SK-N-SH (cell line): ENCODE data around the gene SLC27A2. TPM values are rescaled to one million over a fixed set of nuclear protein-coding genes. Genes with fewer than 3 reads are reported as not detected.

Experiments used
- CTCF ChIA-PET: fragments of 300-600, 350-600 bp; formaldehyde crosslinking; extraction: SDS; loops from one replicate; lab custom pipeline; 2021; lab: Yijun Ruan, JAX
- POLR2A ChIA-PET: fragments of 350-600 bp; sonication (Branson Sonifier 250); formaldehyde crosslinking; extraction: SDS; loops from one replicate; lab custom pipeline; 2020; ENCODE audit warnings: antibody characterized with exemption, inconsistent platforms; lab: Yijun Ruan, JAX
- DNase-seq: peaks from one replicate; pipeline ENCODE4 v3.0.0; 2012
- H2AFZ ChIP-seq: fragments of 200-600 bp; sonication (generic); 2 replicates; pipeline ENCODE4 v1.8.1; 2016; ENCODE audit warnings: antibody characterized with exemption, mild to moderate bottlenecking, low read depth
- H3F3A ChIP-seq: fragments of 200-600 bp; sonication (generic); replicated peaks from 2 replicates; pipeline ENCODE3; 2016; ENCODE audit warnings: antibody characterized with exemption, mild to moderate bottlenecking; ENCODE audit not compliant: insufficient read depth
- H3K27ac ChIP-seq, 2 experiments: fragments of 200-500 bp in 1 of 2; fragments of 200-600 bp in 1 of 2; sonication (Bioruptor generic) in 1 of 2; sonication (generic), shearing (Covaris generic) in 1 of 2; 2 replicates each; pipeline versions ENCODE4 v1.5.1 to v1.6.1; 2014 to 2016; ENCODE audit warnings: low read depth in 2 of 2, inconsistent platforms in 1 of 2, low read length in 1 of 2, mild to moderate bottlenecking in 1 of 2, mixed read lengths in 1 of 2
- H3K27me3 ChIP-seq: fragments of 200-600 bp; sonication (generic), shearing (Covaris generic); 2 replicates; pipeline ENCODE4 v1.6.1; 2016; ENCODE audit warnings: mixed run types; ENCODE audit not compliant: insufficient read depth
- H3K36me3 ChIP-seq, 2 experiments: fragments of 200-500 bp in 1 of 2; fragments of 200-600 bp in 1 of 2; sonication (Bioruptor generic) in 1 of 2; sonication (generic) in 1 of 2; replicated peaks in 1 of 2; 2 replicates each; pipeline versions ENCODE3 to v1.5.1; 2014 to 2016; ENCODE audit warnings: low read length in 1 of 2, mild to moderate bottlenecking in 1 of 2; ENCODE audit not compliant: insufficient read depth in 2 of 2, control insufficient read depth in 1 of 2
- H3K4me1 ChIP-seq, 2 experiments: fragments of 200-500 bp in 1 of 2; fragments of 200-600 bp in 1 of 2; sonication (Bioruptor generic) in 1 of 2; sonication (generic), shearing (Covaris generic) in 1 of 2; 2 replicates each; pipeline versions ENCODE4 v1.5.1 to v1.6.1; 2014 to 2016; ENCODE audit warnings: low read depth in 1 of 2, low read length in 1 of 2, mixed run types in 1 of 2; ENCODE audit not compliant: insufficient read depth in 2 of 2, control insufficient read depth in 1 of 2
- H3K4me2 ChIP-seq: fragments of 200-600 bp; sonication (generic), shearing (Covaris generic); 2 replicates; pipeline ENCODE4 v1.6.1; 2017; ENCODE audit warnings: mixed run types
- H3K4me3 ChIP-seq, 2 experiments: fragments of 200-500 bp in 1 of 2; fragments of 200-600 bp in 1 of 2; sonication (Bioruptor generic) in 1 of 2; sonication (generic), shearing (Covaris generic) in 1 of 2; 2 replicates each; pipeline versions ENCODE4 v1.5.1 to v1.8.1; 2014 to 2016; ENCODE audit warnings: low read depth in 2 of 2, inconsistent platforms in 1 of 2, low read length in 1 of 2, mild to moderate bottlenecking in 1 of 2, mixed read lengths in 1 of 2, moderate library complexity in 1 of 2
- H3K79me2 ChIP-seq: fragments of 200-600 bp; sonication (generic); 2 replicates; pipeline ENCODE4 v1.8.1; 2017; ENCODE audit warnings: mild to moderate bottlenecking; ENCODE audit not compliant: insufficient read depth
- H3K9ac ChIP-seq: fragments of 200-600 bp; sonication (generic); 2 replicates; pipeline ENCODE4 v1.6.1; 2017; ENCODE audit warnings: mixed run types
- H3K9me2 ChIP-seq: fragments of 200-600 bp; sonication (generic); 2 replicates; pipeline ENCODE4 v1.6.1; 2017; ENCODE audit warnings: mixed run types
- H3K9me3 ChIP-seq: fragments of 200-600 bp; sonication (generic); 2 replicates; pipeline ENCODE4 v1.6.1; 2017; ENCODE audit warnings: mixed run types, mild to moderate bottlenecking, moderate library complexity
- H4K20me1 ChIP-seq: fragments of 200-600 bp; sonication (generic); 2 replicates; pipeline ENCODE4 v1.6.1; 2017; ENCODE audit warnings: mild to moderate bottlenecking, mixed run types; ENCODE audit not compliant: insufficient read depth
- CTCF ChIP-seq: fragments of 200-600 bp; sonication (generic); IDR thresholded peaks from 2 replicates; pipeline ENCODE4 v1.6.1; 2017; ENCODE audit warnings: antibody characterized with exemption, mild to moderate bottlenecking, moderate library complexity
- ELF1 ChIP-seq: IDR thresholded peaks from 2 replicates; pipeline ENCODE4 v1.4.0; 2012
- EP300 ChIP-seq, 2 experiments: IDR thresholded peaks; 2 replicates each; pipeline versions ENCODE4 v1.4.0 to v1.6.1; 2012; ENCODE audit warnings: borderline replicate concordance in 1 of 2, low read depth in 1 of 2, low read length in 1 of 2
- FOXJ3 ChIP-seq: sonication (generic); formaldehyde crosslinking; IDR thresholded peaks from 2 replicates; pipeline ENCODE4 v1.5.1; 2020; ENCODE audit warnings: mild to moderate bottlenecking, missing genetic modification reagents
- FOXM1 ChIP-seq: IDR thresholded peaks from 2 replicates; pipeline ENCODE4 v1.4.0; 2012; ENCODE audit warnings: low read depth, mild to moderate bottlenecking
- MAX ChIP-seq: IDR thresholded peaks from 2 replicates; pipeline ENCODE4 v1.4.0; 2012; ENCODE audit warnings: low read depth
- NFIC ChIP-seq: IDR thresholded peaks from 2 replicates; pipeline ENCODE4 v1.4.0; 2012; ENCODE audit warnings: borderline replicate concordance
- NRF1 ChIP-seq: IDR thresholded peaks from 2 replicates; pipeline ENCODE4 v1.6.1; 2012; ENCODE audit warnings: low read depth, mild to moderate bottlenecking, low read length
- PBX3 ChIP-seq: IDR thresholded peaks from 2 replicates; pipeline ENCODE4; 2012
- RCOR1 ChIP-seq: fragments of 150-350 bp; IDR thresholded peaks from 2 replicates; pipeline ENCODE4 v1.6.1; 2017; ENCODE audit warnings: antibody characterized with exemption, low read length
- REST ChIP-seq: IDR thresholded peaks from 2 replicates; pipeline ENCODE4 v1.6.1; 2012; ENCODE audit warnings: mild to moderate bottlenecking, low read depth, low read length, moderate library complexity
- RFX5 ChIP-seq: IDR thresholded peaks from 2 replicates; pipeline ENCODE4 v1.6.1; 2012; ENCODE audit warnings: mild to moderate bottlenecking, improper control_type of control experiment, low read length
- RXRA ChIP-seq: IDR thresholded peaks from 2 replicates; pipeline ENCODE4 v1.4.0; 2012; ENCODE audit warnings: low read depth, mild to moderate bottlenecking, borderline replicate concordance
- SIN3A ChIP-seq: IDR thresholded peaks from 2 replicates; pipeline ENCODE4 v1.6.1; 2012; ENCODE audit warnings: low read depth, mild to moderate bottlenecking, low read length, moderate library complexity, borderline replicate concordance
- TCF12 ChIP-seq: IDR thresholded peaks from 2 replicates; pipeline ENCODE4 v1.4.0; 2012
- USF2 ChIP-seq: fragments of 150-350 bp; IDR thresholded peaks from 2 replicates; pipeline ENCODE4 v1.6.1; 2017; ENCODE audit warnings: antibody characterized with exemption, low read length, low read depth, borderline replicate concordance
- YY1 ChIP-seq: IDR thresholded peaks from 2 replicates; pipeline ENCODE4 v1.4.0; 2012; ENCODE audit warnings: low read depth, mild to moderate bottlenecking
- ZBTB33 ChIP-seq: IDR thresholded peaks from 2 replicates; pipeline ENCODE4 v1.4.0; 2012; ENCODE audit warnings: low read depth, borderline replicate concordance
- WGBS: methylation state at CpG from one replicate; pipeline ENCODE4 v1.1.6; 2017; ENCODE audit warnings: low lambda C conversion rate; 5-methylcytosine and 5-hydroxymethylcytosine counted together
- polyA plus RNA-seq, 3 experiments: library from polyadenylated mRNA; depleted of rRNA; stranded (reverse); fragments of >200 nt; gene quantifications; 2 replicates each; pipeline ENCODE4 v1.2.3, GENCODE V29; 2012

The SLC27A2 gene
- polyA plus RNA-seq, 1 of the 3 experiments (the other 2 are of a cell fraction) = 0.49 TPM

- Histone ChIP-seq H4K20me1 (no peaks in the 10 kb centered on the region), H3K79me2 (no peaks in the 10 kb centered on the region), H3K9ac (no peak overlapping the region), H3K4me3 (no peak overlapping the region), H3K9me3 (no peaks in the 10 kb centered on the region), H3K27ac (no peak overlapping the region), H3F3A (no peaks in the 10 kb centered on the region), H3K27me3 (no peaks in the 10 kb centered on the region), H2AFZ (no peak overlapping the region), H3K36me3 (no peaks in the 10 kb centered on the region), H3K4me1 (no peaks in the 10 kb centered on the region), H3K4me2 (no peak overlapping the region), H3K9me2 (no peaks in the 10 kb centered on the region)
- 84% methylated on average over 3 of the region's 3 CpGs for WGBS
- ChIA-PET POLR2A (no interaction called here), CTCF (interaction anchor here (1.4 to 1.6 kb wide), 3 partner anchors 165 to 1005 kb away, joined by 4 to 10 read pairs (median 4); no protein-coding TSS in a partner anchor)
- DNase-seq = no peak
- TF ChIP-seq FOXJ3 (no peak), ELF1 (no peak), TCF12 (no peak), NFIC (no peak), MAX (no peak), USF2 (no peak), EP300 (IDR thresholded peaks at IDR 0.05; ENCODE audit: borderline replicate concordance in 1 of 2, low read depth in 1 of 2, low read length in 1 of 2) (no peak), RCOR1 (no peak), RFX5 (no peak), YY1 (no peak), PBX3 (no peak), NRF1 (no peak), ZBTB33 (no peak), FOXM1 (no peak), RXRA (no peak)
Measured at GRCh38 chr15:50150349-50150748, 31.6 kb upstream of the SLC27A2 start.

GRCh38 chr15:50150851-50151250, 31.1 kb upstream of the SLC27A2 start:
- H3K27ac ChIP-seq = no peak overlapping the region
- TF ChIP-seq REST (no peak), CTCF (no peak), TCF12 (0 out of 2 replicates have a peak, but pooled peaks have one; percentile 6), SIN3A (no peak), PBX3 (peak; percentile 17; the same call in 1 of the 2 replicates)
- TF ChIP-seq, all 33 proteins: peak for 2
- CTCF ChIA-PET = interaction anchor here (1.0 to 1.6 kb wide), 4 partner anchors 165 to 1791 kb away, joined by 3 to 10 read pairs (median 4); no protein-coding TSS in a partner anchor
- Histone ChIP-seq H3K9me3 (no peaks in the 10 kb centered on the region), H3K4me2 (no peak overlapping the region), H3K9me2 (no peaks in the 10 kb centered on the region), H3K27me3 (no peaks in the 10 kb centered on the region), H3F3A (no peaks in the 10 kb centered on the region), H3K9ac (no peak overlapping the region), H3K79me2 (no peaks in the 10 kb centered on the region), H3K4me1 (no peaks in the 10 kb centered on the region), H3K4me3 (no peak overlapping the region), H2AFZ (no peak overlapping the region), H4K20me1 (no peaks in the 10 kb centered on the region), H3K36me3 (no peaks in the 10 kb centered on the region)
- no peak for DNase-seq
- POLR2A ChIA-PET = no interaction called here
